Forelimb muscle (tissue), 1 donor: ENCODE data around the gene OR9Q1. TPM values are rescaled to one million over a fixed set of nuclear protein-coding genes. Genes with fewer than 3 reads are reported as not detected.
"Not testable (repeated sequence)": the region's sequence is repeated elsewhere in the genome, so short reads cannot be mapped to it uniquely, and the experiment has no call there.

ENCODE experiments used
- DNase-seq: peaks from one replicate; pipeline ENCODE4 v3.0.0-alpha.2; 2013; ENCODE audit warnings: low read depth
- polyA plus RNA-seq: library from polyadenylated mRNA; unstranded; fragments of 120-200 nt; gene quantifications from one replicate; pipeline ENCODE4 v1.2.1, GENCODE V29; 2013; ENCODE audit not compliant: insufficient read length

OR9Q1 gene, protein sequence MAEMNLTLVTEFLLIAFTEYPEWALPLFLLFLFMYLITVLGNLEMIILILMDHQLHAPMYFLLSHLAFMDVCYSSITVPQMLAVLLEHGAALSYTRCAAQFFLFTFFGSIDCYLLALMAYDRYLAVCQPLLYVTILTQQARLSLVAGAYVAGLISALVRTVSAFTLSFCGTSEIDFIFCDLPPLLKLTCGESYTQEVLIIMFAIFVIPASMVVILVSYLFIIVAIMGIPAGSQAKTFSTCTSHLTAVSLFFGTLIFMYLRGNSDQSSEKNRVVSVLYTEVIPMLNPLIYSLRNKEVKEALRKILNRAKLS
- polyA plus RNA-seq = not detected

DNA sequence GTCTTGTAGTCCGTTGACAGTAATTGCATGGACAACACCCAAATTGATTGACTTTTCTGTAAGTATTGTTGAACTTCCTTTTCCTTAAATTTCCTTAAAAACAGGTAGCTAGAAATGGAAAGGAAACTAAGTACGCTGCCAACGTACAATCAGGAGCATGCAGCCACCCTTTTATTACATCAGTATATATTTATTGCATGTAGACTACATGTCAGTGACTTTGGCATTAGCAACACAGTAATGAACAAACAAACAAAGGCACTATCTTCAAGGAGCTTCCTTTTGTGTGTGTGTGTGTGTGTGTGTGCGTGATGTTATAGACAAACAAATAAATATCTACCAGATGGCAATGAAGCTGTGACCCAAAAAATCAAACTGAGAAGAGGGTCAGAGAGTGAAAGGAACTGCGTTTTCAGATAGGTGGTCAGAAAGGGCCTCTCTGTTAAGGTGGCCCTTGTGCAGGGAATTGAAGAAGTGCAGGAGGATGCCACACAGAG lies at the start of gene OR9Q1:
OR9Q1 (plus strand) TSS at position 447 of the 497 bp plus-strand sequence. CDS start 155,564 bp downstream, outside the sequence.
- DNase-seq = no peak

- DNase-seq = no peak
Measured at GRCh38 chr11:57974132-57974531, 49.5 kb upstream of the OR9Q1 start.

DNA sequence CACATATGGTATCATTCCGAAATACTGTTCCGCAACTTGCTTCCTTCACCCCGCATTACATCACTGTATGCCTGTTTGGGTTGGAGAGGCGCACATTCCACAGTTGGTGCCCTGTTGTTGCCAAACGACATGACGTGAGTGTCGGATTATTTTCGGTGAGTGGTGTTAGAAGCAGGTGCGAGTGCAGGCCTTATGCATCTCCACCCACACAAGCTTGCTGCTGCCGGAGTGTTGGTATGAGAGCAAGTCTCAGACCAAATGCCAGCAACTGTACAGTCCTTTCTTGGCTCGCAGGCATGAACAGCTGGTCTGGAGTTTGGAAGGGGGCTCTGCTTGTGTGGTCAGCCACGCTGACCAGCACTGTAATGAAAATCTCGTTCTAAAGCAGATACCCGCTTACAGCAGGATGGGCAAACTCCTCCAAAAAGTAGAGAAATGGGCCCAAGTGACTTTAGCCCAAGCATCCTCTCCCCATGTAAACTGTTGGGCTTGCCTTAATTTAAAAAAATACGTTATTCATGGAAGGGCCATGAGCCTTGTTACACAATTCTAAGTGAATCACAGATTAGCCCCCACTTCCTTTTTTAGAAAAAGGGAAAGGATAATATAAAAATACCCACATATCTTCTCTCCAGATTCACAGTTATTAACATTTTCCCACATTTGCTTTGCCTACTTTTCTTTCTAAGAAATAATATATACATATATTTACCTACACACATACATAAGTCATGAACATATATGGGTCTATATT lies 48.7 kb upstream of the OR9Q1 start:
- peak; percentile 19 for DNase-seq

DNA sequence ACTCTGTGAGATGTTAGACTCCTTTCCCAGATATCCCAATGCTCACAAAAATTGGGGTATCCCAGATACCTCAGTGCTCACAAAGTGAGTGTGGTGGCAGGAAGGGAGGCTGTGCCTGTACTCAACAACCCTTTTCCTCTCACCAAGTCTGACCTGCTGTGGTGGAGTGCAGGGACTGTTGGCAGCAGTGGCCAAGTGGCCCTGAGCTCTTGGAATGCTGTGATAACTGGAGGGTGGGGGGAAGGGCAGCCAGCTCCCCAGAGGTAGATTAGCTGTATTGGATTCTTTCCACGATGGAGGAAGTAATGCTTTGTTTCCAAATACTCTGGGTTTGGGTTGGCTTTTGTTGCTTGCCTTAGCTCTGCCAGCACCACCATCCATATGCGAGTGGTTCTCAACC lies 46.0 kb upstream of the OR9Q1 start:
- no peak for DNase-seq

DNA sequence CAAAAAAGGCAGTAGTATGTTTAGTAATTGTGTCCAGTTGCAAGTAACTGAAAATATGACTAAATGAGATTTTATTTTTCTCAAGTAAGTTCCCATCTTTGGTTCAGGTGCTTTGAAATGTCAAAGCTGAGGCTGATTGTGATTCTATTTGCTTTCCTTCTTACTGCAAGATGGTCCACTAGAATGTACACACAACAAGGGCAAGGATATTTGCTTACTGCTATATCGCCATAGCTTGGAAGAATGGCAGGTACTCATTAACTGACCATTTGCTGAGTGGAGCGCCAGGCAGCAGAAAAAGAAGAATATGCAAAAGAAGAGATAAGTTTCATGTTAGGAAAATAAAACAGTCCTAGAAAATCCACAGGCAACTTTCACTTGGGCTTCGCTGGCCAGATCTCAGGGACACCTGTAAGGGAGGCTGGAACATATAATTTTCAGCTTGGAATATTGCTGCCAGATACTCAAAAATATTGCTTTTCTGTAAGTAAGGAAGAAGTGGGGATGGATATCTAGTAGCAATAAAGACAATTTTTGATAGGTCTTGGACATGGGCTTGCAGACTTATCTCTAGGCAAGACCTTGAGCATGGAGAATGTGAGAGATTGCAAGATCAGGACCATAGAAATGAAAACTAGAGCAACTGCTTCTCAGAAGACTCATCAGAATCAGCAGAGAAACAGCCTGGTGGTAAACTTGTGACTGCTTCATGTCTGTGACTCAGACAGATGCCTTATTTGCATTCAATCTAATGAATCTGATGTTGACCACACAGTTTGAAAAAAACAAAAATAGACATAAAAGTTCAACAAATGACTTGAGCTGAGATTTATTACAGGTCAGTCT lies 44.8 kb upstream of the OR9Q1 start:
- DNase-seq = no peak

GRCh38 chr11:57979532-57980079 lies 44.1 kb upstream of the OR9Q1 start:
- no peak for DNase-seq

GRCh38 chr11:57980201-57980600 lies 43.5 kb upstream of the OR9Q1 start:
- no peak for DNase-seq

- DNase-seq = no peak
Measured at GRCh38 chr11:57981536-57981935, 42.1 kb upstream of the OR9Q1 start.

DNA sequence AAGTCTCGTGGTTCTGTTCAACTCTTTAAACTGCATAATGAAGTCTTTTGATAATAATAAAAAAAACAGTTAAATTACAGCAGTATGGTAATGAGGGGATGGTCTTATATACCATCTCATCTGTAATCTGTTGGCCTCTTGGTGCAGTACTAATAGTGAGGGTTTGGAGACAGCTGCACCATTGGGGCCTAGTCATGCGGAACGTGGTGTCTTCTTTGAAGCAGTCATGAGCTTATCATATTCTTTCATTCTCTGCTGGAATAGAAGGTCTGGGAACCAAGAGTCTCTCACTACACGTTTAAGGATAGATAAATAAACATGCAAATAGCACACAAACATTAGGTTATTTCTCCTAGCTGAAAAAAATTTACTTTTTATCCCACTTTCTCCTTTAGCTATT lies 40.9 kb upstream of the OR9Q1 start:
- no peak for DNase-seq

GRCh38 chr11:57983191-57983590 lies 40.5 kb upstream of the OR9Q1 start:
- DNase-seq = no peak

DNA sequence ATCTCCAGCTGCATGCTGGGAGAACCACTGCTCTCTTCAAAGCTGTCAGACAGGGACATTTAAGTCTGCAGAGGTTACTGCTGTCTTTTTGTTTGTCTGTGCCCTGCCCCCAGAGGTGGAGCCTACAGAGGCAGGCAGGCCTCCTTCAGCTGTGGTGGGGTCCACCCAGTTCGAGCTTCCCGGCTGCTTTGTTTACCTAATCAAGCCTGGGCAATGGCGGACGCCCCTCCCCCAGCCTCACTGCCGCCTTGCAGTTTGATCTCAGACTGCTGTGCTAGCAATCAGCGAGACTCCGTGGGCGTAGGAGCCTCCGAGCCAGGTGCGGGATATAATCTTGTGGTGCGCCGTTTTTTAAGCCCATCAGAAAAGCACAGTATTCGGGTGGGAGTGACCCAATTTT lies 24.2 kb upstream of the OR9Q1 start:
- DNase-seq = not testable (repeated sequence)

- DNase-seq = not testable (repeated sequence)
Measured at GRCh38 chr11:58000021-58000420, 23.7 kb upstream of the OR9Q1 start.

DNA sequence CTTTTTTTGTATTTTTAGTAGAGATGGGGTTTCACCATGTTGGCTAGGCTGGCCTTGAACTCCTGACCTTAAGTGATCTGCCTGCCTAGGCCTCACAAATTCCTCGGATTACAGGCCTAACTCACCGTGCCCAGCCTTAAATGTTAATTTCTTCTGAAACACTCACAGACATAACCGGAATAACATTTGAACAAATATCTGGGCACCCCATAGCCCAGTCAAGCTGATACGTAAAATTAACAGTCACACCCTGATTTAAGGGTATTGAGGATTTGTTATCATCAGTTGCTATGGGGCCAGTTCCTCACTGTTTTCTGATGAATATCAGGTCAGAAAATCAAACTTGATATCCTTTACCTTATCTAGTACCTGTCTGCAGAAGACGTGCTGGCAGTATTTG lies 23.0 kb upstream of the OR9Q1 start:
- DNase-seq = no peak

GRCh38 chr11:58003036-58003435 lies 20.6 kb upstream of the OR9Q1 start:
- no peak for DNase-seq

GRCh38 chr11:58003591-58003990 lies 20.1 kb upstream of the OR9Q1 start:
- no peak for DNase-seq

GRCh38 chr11:58004664-58005063 lies 19.0 kb upstream of the OR9Q1 start:
- peak; percentile 2 for DNase-seq

- DNase-seq = no peak
Measured at GRCh38 chr11:58006940-58007339, 16.7 kb upstream of the OR9Q1 start.

DNA sequence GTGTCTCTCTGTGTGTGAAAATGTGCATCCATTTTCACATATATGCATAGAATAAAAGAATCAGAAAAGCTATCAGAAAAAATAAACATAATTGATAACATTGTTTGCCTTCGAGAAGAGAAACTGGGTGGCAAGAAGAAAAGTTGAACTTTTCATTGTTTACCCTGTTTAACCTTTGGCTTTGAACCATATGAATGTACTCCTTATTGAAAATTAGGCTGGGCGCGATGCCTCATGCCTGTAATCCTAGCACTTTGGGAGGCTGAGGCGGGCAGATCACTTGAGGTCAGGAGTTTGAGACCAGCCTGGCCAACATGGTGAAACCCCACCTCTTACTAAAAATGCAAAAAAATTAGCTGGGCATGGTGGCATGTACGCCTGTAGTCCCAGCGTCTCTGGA lies 11.9 kb upstream of the OR9Q1 start:
- no peak for DNase-seq

GRCh38 chr11:58024601-58025091 lies 965 bp downstream of the OR9Q1 start:
- no peak for DNase-seq

DNA sequence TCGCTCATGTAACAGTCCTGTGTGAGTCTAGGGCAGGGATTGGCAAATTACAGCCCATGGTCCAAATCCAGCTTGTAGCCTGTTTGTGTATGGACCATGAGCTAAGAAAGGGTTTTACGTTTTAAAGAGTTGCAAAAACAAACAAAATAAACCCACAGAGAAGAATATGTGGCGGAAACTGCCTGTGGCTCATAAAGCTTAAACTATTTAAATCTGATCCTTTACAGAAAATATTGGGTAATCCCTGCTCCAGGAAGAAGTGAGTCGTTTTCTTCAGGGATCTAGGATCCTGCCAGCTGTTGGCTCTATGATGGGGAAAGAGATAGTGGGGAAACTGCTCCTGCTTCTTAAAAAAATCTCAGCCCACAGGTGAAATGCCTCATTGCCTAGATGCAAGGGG lies 3.7 kb downstream of the OR9Q1 start:
- DNase-seq = no peak

GRCh38 chr11:58028687-58029411 lies 5.2 kb downstream of the OR9Q1 start:
- DNase-seq = no peak
